WTC11 (cell line): Measurements from ENCODE around the gene WNK1. TPM values are rescaled to one million over a fixed set of nuclear protein-coding genes. Genes with fewer than 3 reads are reported as not detected.

Source experiments
- ATAC-seq: fragments of 200-7000 bp; cut with Tn5 transposase; 2 replicates; pipeline ENCODE4 v1.10.0; 2021; ENCODE audit warnings: mild to moderate bottlenecking, moderate library complexity
- CTCF ChIA-PET: fragments of 300-600 bp; sonication (Branson Sonifier 250); formaldehyde crosslinking; loops from one replicate; lab custom pipeline; 2021; ENCODE audit warnings: antibody characterized with exemption; lab: Charles Lee
- POLR2A ChIA-PET: fragments of 350-600 bp; sonication (Branson Sonifier 250); formaldehyde crosslinking; loops from one replicate; lab custom pipeline; 2021; ENCODE audit warnings: antibody characterized with exemption; lab: Charles Lee
- DNase-seq: peaks from one replicate; pipeline ENCODE4 v3.0.0; 2021; ENCODE audit warnings: low spot score
- H3K27ac Mint-ChIP-seq: 2 replicates; pipeline ENCODE4 v1.8.0; 2021; ENCODE audit warnings: mixed read lengths
- H3K27me3 Mint-ChIP-seq: 2 replicates; pipeline ENCODE4 v1.8.0; 2021; ENCODE audit warnings: low read depth, mild to moderate bottlenecking, moderate library complexity, mixed read lengths
- H3K36me3 Mint-ChIP-seq: 2 replicates; pipeline ENCODE4 v1.8.0; 2021; ENCODE audit warnings: mixed read lengths
- H3K4me1 Mint-ChIP-seq: 2 replicates; pipeline ENCODE4 v1.8.0; 2022; ENCODE audit warnings: mixed read lengths
- H3K4me3 Mint-ChIP-seq: 2 replicates; pipeline ENCODE4 v1.8.0; 2021; ENCODE audit warnings: mild to moderate bottlenecking, moderate library complexity, mixed read lengths
- H3K9me3 Mint-ChIP-seq: 2 replicates; pipeline ENCODE4 v1.8.0; 2021; ENCODE audit warnings: mixed read lengths
- EMX1 ChIP-seq: fragments of 250-450 bp; sonication (Bioruptor Pico); IDR thresholded peaks from 2 replicates; pipeline ENCODE4 v1.8.0; 2021; ENCODE audit warnings: mild to moderate bottlenecking
- MXD4 ChIP-seq: fragments of 250-450 bp; sonication (Bioruptor Pico); IDR thresholded peaks from 2 replicates; pipeline ENCODE4 v1.8.0; 2021; ENCODE audit warnings: mild to moderate bottlenecking, moderate library complexity, borderline replicate concordance
- MYBL2 ChIP-seq: sonication (generic); formaldehyde crosslinking; IDR thresholded peaks from 2 replicates; pipeline ENCODE4 v1.8.1; 2023; ENCODE audit warnings: mild to moderate bottlenecking, moderate library complexity, missing genetic modification reagents
- NFYB ChIP-seq: sonication (generic); formaldehyde crosslinking; conservative IDR thresholded peaks from 2 replicates; pipeline ENCODE4 v1.8.0; 2022; ENCODE audit warnings: low read depth, missing genetic modification reagents
- SMAD3 ChIP-seq: sonication (generic); formaldehyde crosslinking; IDR thresholded peaks from 2 replicates; pipeline ENCODE4 v1.8.0; 2022; ENCODE audit warnings: missing genetic modification reagents, mild to moderate bottlenecking, borderline replicate concordance
- TEAD1 ChIP-seq: sonication (generic); formaldehyde crosslinking; IDR thresholded peaks from 2 replicates; pipeline ENCODE4 v1.8.0; 2022; ENCODE audit warnings: mild to moderate bottlenecking, missing genetic modification reagents
- TEAD4 ChIP-seq: sonication (generic); formaldehyde crosslinking; IDR thresholded peaks from 2 replicates; pipeline ENCODE4 v1.8.0; 2022; ENCODE audit warnings: mild to moderate bottlenecking, missing genetic modification reagents
- ZNF121 ChIP-seq: sonication (generic); formaldehyde crosslinking; IDR thresholded peaks from 2 replicates; pipeline ENCODE4 v1.8.0; 2023; ENCODE audit warnings: missing genetic modification reagents
- total RNA-seq: library from RNA; stranded (reverse); gene quantifications from 3 replicates; pipeline ENCODE4 v1.2.3, GENCODE V29; 2021
- TF ChIP-seq, protein P1 (sequence below): fragments of 250-450 bp; sonication (Bioruptor Pico); IDR thresholded peaks from 2 replicates; pipeline ENCODE4 v1.9.0; 2021; ENCODE audit warnings: moderate library complexity, mild to moderate bottlenecking, inconsistent platforms, borderline replicate concordance
- TF ChIP-seq, protein P2 (sequence below): sonication (generic); formaldehyde crosslinking; IDR thresholded peaks from 2 replicates; pipeline ENCODE4 v1.8.1; 2023; ENCODE audit warnings: mild to moderate bottlenecking, moderate library complexity, missing genetic modification reagents
- TF ChIP-seq, protein P3 (sequence below): fragments of 250-450 bp; sonication (Bioruptor Pico); conservative IDR thresholded peaks from 2 replicates; pipeline ENCODE4 v1.9.0; 2021; ENCODE audit warnings: mild to moderate bottlenecking
- TF ChIP-seq, protein P4 (sequence below): fragments of 250-450 bp; sonication (Bioruptor Pico); IDR thresholded peaks from 2 replicates; pipeline ENCODE4 v1.9.0; 2021; ENCODE audit warnings: mild to moderate bottlenecking
- TF ChIP-seq, protein P5 (sequence below): fragments of 250-450 bp; sonication (Bioruptor Pico); IDR thresholded peaks from 2 replicates; pipeline ENCODE4 v1.9.0; 2021; ENCODE audit warnings: mild to moderate bottlenecking, borderline replicate concordance
- TF ChIP-seq, protein P6 (sequence below): sonication (generic); formaldehyde crosslinking; conservative IDR thresholded peaks from 2 replicates; pipeline ENCODE4 v1.8.1; 2022; ENCODE audit warnings: mild to moderate bottlenecking, missing genetic modification reagents

WNK1 gene
- total RNA-seq, 1 experiment from 2014 or later: 118 TPM

DNA sequence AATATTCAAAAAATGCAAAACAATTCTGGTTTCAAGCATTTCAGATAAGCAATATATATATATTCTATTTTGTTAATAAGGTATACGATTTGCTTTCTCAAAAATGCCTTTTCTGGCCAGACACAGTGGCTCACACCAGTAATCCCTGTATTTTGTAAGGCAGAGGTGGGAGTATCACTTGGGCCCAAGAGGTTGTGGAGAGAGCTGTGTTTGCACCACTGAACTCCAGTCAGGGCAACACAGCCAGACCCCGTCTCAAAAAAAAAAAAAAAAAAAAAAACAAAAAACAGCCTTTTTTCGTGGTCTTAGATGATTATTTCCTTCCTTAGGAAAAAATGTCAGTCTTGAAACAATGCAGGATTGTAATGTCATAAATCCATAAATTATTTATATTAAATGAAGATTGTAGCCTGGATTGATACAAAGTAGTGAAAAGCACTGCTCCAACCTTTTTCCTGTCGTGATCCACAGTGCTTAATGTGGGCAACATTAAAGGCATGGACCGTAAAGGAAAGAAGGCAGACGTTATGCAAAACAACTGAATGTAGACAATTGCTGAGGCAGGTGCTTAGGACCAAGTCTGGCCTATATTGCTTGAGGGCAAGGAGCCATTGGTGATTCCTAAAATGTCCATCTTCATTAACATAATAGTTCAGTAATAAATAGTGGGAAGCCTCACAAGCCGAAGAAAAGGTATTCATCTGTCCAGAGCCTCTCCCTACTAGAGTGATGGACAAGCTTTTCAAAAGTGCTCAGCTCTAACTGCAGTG is 160.3 kb downstream of the WNK1 start:
- H3K27ac Mint-ChIP-seq: no peak overlapping the region
- DNase-seq: no peak
- H3K4me1 Mint-ChIP-seq: peaks cover 37% of the 10 kb centered on the region
- POLR2A ChIA-PET: no interaction called here
- no peak for ATAC-seq
- TF ChIP-seq, protein P1, sequence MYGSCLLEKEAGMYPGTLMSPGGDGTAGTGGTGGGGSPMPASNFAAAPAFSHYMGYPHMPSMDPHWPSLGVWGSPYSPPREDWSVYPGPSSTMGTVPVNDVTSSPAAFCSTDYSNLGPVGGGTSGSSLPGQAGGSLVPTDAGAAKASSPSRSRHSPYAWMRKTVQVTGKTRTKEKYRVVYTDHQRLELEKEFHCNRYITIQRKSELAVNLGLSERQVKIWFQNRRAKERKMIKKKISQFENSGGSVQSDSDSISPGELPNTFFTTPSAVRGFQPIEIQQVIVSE (CRISPR knock-in tag): no peak
- TF ChIP-seq ZNF121 (CRISPR knock-in tag): peak; percentile 66; the same call in 1 of the 2 replicates
- TF ChIP-seq, all 79 proteins: peak for 1
- CTCF ChIA-PET: no interaction called here
- Mint-ChIP-seq H3K27me3 (no peaks in the 10 kb centered on the region), H3K36me3 (peaks cover 65% of the 10 kb centered on the region), H3K9me3 (no peaks in the 10 kb centered on the region), H3K4me3 (no peak overlapping the region)

DNA sequence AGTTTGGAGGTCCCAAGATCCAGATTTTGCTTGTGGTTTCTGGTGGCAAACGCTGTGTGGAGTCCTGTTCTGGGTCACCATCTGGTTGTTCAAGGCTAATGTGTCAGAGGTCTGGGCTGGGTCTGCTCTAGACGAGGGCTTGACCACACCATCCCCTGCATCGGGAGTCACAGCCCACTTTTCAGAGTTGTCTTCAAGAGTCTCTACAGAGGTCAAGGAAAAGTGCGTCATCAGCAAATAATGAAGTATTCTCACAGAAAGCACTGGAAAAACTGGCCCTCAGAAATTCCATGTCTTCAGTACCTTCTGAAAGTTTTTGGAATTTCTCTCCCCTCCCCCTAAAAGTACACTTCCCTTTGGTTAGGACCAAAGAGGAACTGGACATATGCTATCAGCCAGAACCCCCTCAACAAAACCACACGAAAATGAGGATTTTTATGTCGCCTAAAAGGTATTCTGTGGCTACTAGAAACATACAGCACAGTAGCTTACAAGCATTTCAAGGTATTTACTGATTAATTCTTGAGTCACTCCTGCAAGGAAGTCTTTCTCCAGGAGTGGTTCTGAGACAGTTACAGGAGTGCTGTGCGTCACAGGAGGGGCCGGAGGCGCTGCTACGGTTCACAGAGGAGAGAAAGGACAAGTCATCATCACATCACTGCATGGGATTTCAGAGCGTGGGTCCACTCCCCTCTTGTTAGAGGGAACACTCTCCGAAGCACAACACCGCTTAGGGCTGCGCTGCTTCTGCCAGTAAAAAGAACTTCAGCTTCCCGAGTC is 161.7 kb downstream of the WNK1 start:
- no peak for TF ChIP-seq SMAD3 (CRISPR knock-in tag)
- TF ChIP-seq, protein P2, sequence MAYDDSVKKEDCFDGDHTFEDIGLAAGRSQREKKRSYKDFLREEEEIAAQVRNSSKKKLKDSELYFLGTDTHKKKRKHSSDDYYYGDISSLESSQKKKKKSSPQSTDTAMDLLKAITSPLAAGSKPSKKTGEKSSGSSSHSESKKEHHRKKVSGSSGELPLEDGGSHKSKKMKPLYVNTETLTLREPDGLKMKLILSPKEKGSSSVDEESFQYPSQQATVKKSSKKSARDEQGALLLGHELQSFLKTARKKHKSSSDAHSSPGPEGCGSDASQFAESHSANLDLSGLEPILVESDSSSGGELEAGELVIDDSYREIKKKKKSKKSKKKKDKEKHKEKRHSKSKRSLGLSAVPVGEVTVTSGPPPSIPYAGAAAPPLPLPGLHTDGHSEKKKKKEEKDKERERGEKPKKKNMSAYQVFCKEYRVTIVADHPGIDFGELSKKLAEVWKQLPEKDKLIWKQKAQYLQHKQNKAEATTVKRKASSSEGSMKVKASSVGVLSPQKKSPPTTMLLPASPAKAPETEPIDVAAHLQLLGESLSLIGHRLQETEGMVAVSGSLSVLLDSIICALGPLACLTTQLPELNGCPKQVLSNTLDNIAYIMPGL: no peak
- H3K36me3 Mint-ChIP-seq: peaks cover 68% of the 10 kb centered on the region
- ATAC-seq (peak; percentile 15; the same call in 1 of the 2 replicates), DNase-seq (no peak)
- H3K27me3 Mint-ChIP-seq: no peaks in the 10 kb centered on the region
- CTCF ChIA-PET: interaction anchor here (1.3 kb wide), 1 partner anchor 179 kb away, joined by 3 read pairs; no protein-coding TSS in a partner anchor
- POLR2A ChIA-PET: no interaction called here
- H3K9me3 Mint-ChIP-seq: no peaks in the 10 kb centered on the region
- peaks cover 37% of the 10 kb centered on the region for H3K4me1 Mint-ChIP-seq
- H3K27ac Mint-ChIP-seq: peak overlapping the region; percentile 85
- no peak overlapping the region for H3K4me3 Mint-ChIP-seq

DNA sequence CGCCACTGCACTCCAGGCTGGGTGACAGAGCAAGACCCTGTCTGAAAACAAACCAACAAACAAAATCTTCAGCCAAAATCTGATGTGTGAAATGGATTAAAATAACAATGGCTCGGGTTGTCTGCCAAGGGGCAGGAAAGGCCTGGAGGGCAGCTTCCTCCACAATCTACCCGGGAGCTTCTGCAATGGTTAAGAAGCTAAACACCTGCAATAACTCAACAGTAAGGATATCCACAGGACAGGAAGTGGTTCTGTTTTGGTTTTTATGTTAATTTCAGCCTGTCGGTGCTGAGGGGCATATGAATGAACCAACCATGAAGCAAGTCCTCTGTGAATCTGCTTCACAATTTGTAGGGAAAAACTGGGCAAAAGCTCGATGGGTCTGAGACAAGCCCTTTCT is 162.7 kb downstream of the WNK1 start:
- peaks cover 61% of the 10 kb centered on the region for H3K36me3 Mint-ChIP-seq
- ChIA-PET POLR2A (no interaction called here), CTCF (interaction anchor here (1.2 to 1.3 kb wide), 3 partner anchors 35 to 339 kb away, joined by 3 to 4 read pairs (median 4); partner anchors contain the start of gene RAD52)

More for the DNA sequence above, 162.7 kb downstream of the WNK1 start:
- ATAC-seq: peak; percentile 23; the same call in 1 of the 2 replicates
- no peaks in the 10 kb centered on the region for H3K27me3 Mint-ChIP-seq
- peak overlapping the region; percentile 85 for H3K27ac Mint-ChIP-seq
- DNase-seq: no peak
- no peak overlapping the region for H3K4me3 Mint-ChIP-seq
- no peak for TF ChIP-seq MYBL2
- TF ChIP-seq, protein P3, sequence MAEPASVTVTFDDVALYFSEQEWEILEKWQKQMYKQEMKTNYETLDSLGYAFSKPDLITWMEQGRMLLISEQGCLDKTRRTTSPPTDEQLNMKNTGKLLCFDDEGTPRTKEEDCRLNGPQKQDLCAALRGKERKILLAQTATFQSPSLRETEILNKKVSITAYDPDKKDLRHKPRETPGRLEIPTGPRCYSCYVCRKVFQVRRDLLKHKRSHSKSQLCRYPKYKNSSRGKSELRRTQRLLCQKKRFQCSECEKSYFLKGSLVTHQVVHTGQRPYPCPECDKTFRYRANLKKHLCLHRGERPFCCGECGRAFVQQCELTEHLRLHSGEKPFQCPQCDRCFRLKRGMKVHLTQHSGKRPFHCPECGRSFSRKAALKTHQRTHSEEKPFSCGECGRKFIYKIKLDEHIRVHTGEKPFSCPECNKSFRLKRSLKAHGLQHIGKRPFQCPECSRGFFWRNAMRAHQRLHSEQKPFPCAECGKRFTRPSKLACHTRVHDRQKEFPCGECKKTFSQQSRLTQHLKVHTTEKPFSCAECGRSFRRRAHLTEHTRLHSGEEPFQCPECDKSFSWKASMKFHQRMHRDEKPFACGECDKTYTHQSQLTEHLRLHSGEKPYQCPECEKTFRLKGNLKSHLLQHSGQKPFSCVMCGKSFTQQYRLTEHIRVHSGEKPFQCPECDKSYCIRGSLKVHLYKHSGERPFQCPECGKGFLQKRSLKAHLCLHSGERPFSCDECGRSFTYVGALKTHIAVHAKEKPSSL (CRISPR knock-in tag): no peak
- TF ChIP-seq TEAD4: no peak
- TF ChIP-seq, protein P4, sequence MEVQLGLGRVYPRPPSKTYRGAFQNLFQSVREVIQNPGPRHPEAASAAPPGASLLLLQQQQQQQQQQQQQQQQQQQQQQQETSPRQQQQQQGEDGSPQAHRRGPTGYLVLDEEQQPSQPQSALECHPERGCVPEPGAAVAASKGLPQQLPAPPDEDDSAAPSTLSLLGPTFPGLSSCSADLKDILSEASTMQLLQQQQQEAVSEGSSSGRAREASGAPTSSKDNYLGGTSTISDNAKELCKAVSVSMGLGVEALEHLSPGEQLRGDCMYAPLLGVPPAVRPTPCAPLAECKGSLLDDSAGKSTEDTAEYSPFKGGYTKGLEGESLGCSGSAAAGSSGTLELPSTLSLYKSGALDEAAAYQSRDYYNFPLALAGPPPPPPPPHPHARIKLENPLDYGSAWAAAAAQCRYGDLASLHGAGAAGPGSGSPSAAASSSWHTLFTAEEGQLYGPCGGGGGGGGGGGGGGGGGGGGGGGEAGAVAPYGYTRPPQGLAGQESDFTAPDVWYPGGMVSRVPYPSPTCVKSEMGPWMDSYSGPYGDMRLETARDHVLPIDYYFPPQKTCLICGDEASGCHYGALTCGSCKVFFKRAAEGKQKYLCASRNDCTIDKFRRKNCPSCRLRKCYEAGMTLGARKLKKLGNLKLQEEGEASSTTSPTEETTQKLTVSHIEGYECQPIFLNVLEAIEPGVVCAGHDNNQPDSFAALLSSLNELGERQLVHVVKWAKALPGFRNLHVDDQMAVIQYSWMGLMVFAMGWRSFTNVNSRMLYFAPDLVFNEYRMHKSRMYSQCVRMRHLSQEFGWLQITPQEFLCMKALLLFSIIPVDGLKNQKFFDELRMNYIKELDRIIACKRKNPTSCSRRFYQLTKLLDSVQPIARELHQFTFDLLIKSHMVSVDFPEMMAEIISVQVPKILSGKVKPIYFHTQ (CRISPR knock-in tag): no peak
- TF ChIP-seq TEAD1: no peak
- TF ChIP-seq, protein P5, sequence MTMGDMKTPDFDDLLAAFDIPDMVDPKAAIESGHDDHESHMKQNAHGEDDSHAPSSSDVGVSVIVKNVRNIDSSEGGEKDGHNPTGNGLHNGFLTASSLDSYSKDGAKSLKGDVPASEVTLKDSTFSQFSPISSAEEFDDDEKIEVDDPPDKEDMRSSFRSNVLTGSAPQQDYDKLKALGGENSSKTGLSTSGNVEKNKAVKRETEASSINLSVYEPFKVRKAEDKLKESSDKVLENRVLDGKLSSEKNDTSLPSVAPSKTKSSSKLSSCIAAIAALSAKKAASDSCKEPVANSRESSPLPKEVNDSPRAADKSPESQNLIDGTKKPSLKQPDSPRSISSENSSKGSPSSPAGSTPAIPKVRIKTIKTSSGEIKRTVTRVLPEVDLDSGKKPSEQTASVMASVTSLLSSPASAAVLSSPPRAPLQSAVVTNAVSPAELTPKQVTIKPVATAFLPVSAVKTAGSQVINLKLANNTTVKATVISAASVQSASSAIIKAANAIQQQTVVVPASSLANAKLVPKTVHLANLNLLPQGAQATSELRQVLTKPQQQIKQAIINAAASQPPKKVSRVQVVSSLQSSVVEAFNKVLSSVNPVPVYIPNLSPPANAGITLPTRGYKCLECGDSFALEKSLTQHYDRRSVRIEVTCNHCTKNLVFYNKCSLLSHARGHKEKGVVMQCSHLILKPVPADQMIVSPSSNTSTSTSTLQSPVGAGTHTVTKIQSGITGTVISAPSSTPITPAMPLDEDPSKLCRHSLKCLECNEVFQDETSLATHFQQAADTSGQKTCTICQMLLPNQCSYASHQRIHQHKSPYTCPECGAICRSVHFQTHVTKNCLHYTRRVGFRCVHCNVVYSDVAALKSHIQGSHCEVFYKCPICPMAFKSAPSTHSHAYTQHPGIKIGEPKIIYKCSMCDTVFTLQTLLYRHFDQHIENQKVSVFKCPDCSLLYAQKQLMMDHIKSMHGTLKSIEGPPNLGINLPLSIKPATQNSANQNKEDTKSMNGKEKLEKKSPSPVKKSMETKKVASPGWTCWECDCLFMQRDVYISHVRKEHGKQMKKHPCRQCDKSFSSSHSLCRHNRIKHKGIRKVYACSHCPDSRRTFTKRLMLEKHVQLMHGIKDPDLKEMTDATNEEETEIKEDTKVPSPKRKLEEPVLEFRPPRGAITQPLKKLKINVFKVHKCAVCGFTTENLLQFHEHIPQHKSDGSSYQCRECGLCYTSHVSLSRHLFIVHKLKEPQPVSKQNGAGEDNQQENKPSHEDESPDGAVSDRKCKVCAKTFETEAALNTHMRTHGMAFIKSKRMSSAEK (CRISPR knock-in tag): no peak
- TF ChIP-seq EMX1 (CRISPR knock-in tag): no peak
- TF ChIP-seq, protein P6, sequence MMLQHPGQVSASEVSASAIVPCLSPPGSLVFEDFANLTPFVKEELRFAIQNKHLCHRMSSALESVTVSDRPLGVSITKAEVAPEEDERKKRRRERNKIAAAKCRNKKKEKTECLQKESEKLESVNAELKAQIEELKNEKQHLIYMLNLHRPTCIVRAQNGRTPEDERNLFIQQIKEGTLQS (CRISPR knock-in tag): no peak
- no peak for TF ChIP-seq NFYB (CRISPR knock-in tag)
- no peak for TF ChIP-seq MXD4 (CRISPR knock-in tag)
- H3K4me1 Mint-ChIP-seq: peaks cover 37% of the 10 kb centered on the region
- H3K9me3 Mint-ChIP-seq: no peaks in the 10 kb centered on the region
